Suprapubic skin (tissue), 4 donors: ENCODE results near the gene KNCN. TPM values are rescaled to one million over a fixed set of nuclear protein-coding genes. Genes with fewer than 3 reads are reported as not detected.

Source experiments
- DNase-seq, 2 donors: peaks; one replicate each; pipeline ENCODE4 v3.0.0-alpha.2; 2019; ENCODE audit warnings: low spot score in 2 of 2
- H3K27ac ChIP-seq: fragments of 200-600 bp; sonication (generic); one replicate; pipeline ENCODE4 v1.5.1; 2019
- H3K27me3 ChIP-seq: fragments of 200-600 bp; sonication (generic); one replicate; pipeline ENCODE4 v1.5.1; 2019
- H3K36me3 ChIP-seq: fragments of 200-600 bp; sonication (generic); one replicate; pipeline ENCODE4 v1.5.1; 2019
- H3K4me1 ChIP-seq: fragments of 200-600 bp; sonication (generic); one replicate; pipeline ENCODE4 v1.5.1; 2019
- H3K4me3 ChIP-seq: fragments of 200-600 bp; sonication (generic); one replicate; pipeline ENCODE4 v1.5.1; 2019; ENCODE audit warnings: mild to moderate bottlenecking
- H3K9me3 ChIP-seq: fragments of 200-600 bp; sonication (generic); one replicate; pipeline ENCODE4 v1.5.1; 2019
- CTCF ChIP-seq, 2 donors: fragments of 200-600 bp in 1 of 2; fragments of 450-650 bp in 1 of 2; sonication (generic) in 1 of 2; IDR thresholded peaks; one replicate each; pipeline ENCODE4 v1.5.1; 2016 to 2019; ENCODE audit warnings: antibody characterized with exemption in 2 of 2, mild to moderate bottlenecking in 1 of 2, moderate library complexity in 1 of 2
- EP300 ChIP-seq: sonication (generic); formaldehyde crosslinking; IDR thresholded peaks from one replicate; pipeline ENCODE4 v1.6.1; 2017; ENCODE audit warnings: antibody characterized with exemption
- POLR2A ChIP-seq, 2 donors: fragments of 450-650 bp; IDR thresholded peaks; one replicate each; pipeline ENCODE4 v1.6.1; 2017; ENCODE audit warnings: antibody characterized with exemption in 2 of 2, mild to moderate bottlenecking in 2 of 2, moderate library complexity in 2 of 2
- POLR2AphosphoS5 ChIP-seq, 3 donors: sonication (generic); formaldehyde crosslinking; IDR thresholded peaks; one replicate each; pipeline ENCODE4 v1.6.1; 2017; ENCODE audit warnings: antibody characterized with exemption in 3 of 3
- WGBS: methylation state at CpG from one replicate; pipeline ENCODE4 v1.1.5; 2018; 5-methylcytosine and 5-hydroxymethylcytosine counted together
- total RNA-seq, 4 donors: library from RNA; depleted of rRNA; stranded (reverse); fragments of >200 nt; gene quantifications; one replicate each; pipeline ENCODE4 v1.1.0, GENCODE V29; 2016

The KNCN gene
- total RNA-seq, 4 donors from 2014 or later: not detected

GRCh38 chr1:46517010-46517600, 34.3 kb downstream of the KNCN start:
- Histone ChIP-seq H3K4me1 (peaks cover 17% of the 10 kb centered on the region), H3K36me3 (no peaks in the 10 kb centered on the region), H3K9me3 (no peaks in the 10 kb centered on the region), H3K4me3 (no peak overlapping the region), H3K27me3 (peaks cover 20% of the 10 kb centered on the region), H3K27ac (no peak overlapping the region)
- WGBS: 22% methylated on average over 10 of the region's 10 CpGs
- TF ChIP-seq CTCF (IDR thresholded peaks at IDR 0.05): no peak
- TF ChIP-seq POLR2AphosphoS5 (IDR thresholded peaks at IDR 0.05): no peak
- no peak for TF ChIP-seq EP300
- no peak for TF ChIP-seq POLR2A (IDR thresholded peaks at IDR 0.05)
- DNase-seq: no peak

GRCh38 chr1:46516200-46516950, 35.1 kb downstream of the KNCN start:
- Histone ChIP-seq H3K4me3 (no peak overlapping the region), H3K27me3 (peaks cover 25% of the 10 kb centered on the region), H3K4me1 (peaks cover 13% of the 10 kb centered on the region), H3K36me3 (no peaks in the 10 kb centered on the region), H3K9me3 (no peaks in the 10 kb centered on the region), H3K27ac (no peak overlapping the region)
- DNase-seq: no peak
- 42% methylated on average over 12 of the region's 12 CpGs for WGBS
- no peak for TF ChIP-seq POLR2AphosphoS5 (IDR thresholded peaks at IDR 0.05)
- no peak for TF ChIP-seq EP300
- no peak for TF ChIP-seq CTCF (IDR thresholded peaks at IDR 0.05)
- no peak for TF ChIP-seq POLR2A (IDR thresholded peaks at IDR 0.05)

GRCh38 chr1:46515576-46515975, 35.9 kb downstream of the KNCN start:
- Histone ChIP-seq H3K4me3 (no peak overlapping the region), H3K36me3 (no peaks in the 10 kb centered on the region), H3K27me3 (peaks cover 28% of the 10 kb centered on the region), H3K27ac (no peak overlapping the region), H3K9me3 (no peaks in the 10 kb centered on the region), H3K4me1 (peaks cover 13% of the 10 kb centered on the region)
- no peak for DNase-seq
- 93% methylated on average over 4 of the region's 6 CpGs for WGBS
- TF ChIP-seq POLR2AphosphoS5 (IDR thresholded peaks at IDR 0.05) (no peak), POLR2A (IDR thresholded peaks at IDR 0.05) (no peak), EP300 (no peak), CTCF (IDR thresholded peaks at IDR 0.05) (no peak)

- no peak overlapping the region for H3K27ac ChIP-seq
- peaks cover 13% of the 10 kb centered on the region for H3K4me1 ChIP-seq
- H3K36me3 ChIP-seq: no peaks in the 10 kb centered on the region
- TF ChIP-seq EP300 (no peak), POLR2A (IDR thresholded peaks at IDR 0.05) (no peak), POLR2AphosphoS5 (IDR thresholded peaks at IDR 0.05) (no peak), CTCF (IDR thresholded peaks at IDR 0.05) (no peak)
- DNase-seq: no peak
- no peak overlapping the region for H3K4me3 ChIP-seq
- peaks cover 21% of the 10 kb centered on the region for H3K27me3 ChIP-seq
- WGBS: 71% methylated on average over 4 of the region's 5 CpGs
- H3K9me3 ChIP-seq: no peaks in the 10 kb centered on the region
Measured at GRCh38 chr1:46513536-46513935, 37.9 kb downstream of the KNCN start.

- Histone ChIP-seq H3K36me3 (no peaks in the 10 kb centered on the region), H3K4me3 (no peak overlapping the region), H3K27me3 (peaks cover 21% of the 10 kb centered on the region), H3K9me3 (no peaks in the 10 kb centered on the region), H3K4me1 (peaks cover 13% of the 10 kb centered on the region), H3K27ac (no peak overlapping the region)
- TF ChIP-seq POLR2AphosphoS5 (IDR thresholded peaks at IDR 0.05): no peak
- TF ChIP-seq POLR2A (IDR thresholded peaks at IDR 0.05): no peak
- WGBS: 81% methylated on average over 6 of the region's 6 CpGs
- DNase-seq: no peak
Measured at GRCh38 chr1:46512792-46513190, 38.7 kb downstream of the KNCN start.
